Brain microvascular endothelial cell (primary cell): ENCODE data around the gene KCTD7.

Experiments
- DNase-seq: peaks from one replicate; pipeline ENCODE4 v3.0.0-alpha.2; 2020
- H3K27ac ChIP-seq: fragments of 250-450 bp; sonication (Bioruptor Pico); 2 replicates; pipeline ENCODE4 v1.5.1; 2020; ENCODE audit warnings: mild to moderate bottlenecking, moderate library complexity
- H3K27me3 ChIP-seq: fragments of 250-450 bp; sonication (Bioruptor Pico); replicated peaks from 2 replicates; pipeline ENCODE4 v1.5.1; 2020; ENCODE audit warnings: mild to moderate bottlenecking
- H3K36me3 ChIP-seq: fragments of 250-450 bp; sonication (Bioruptor Pico); replicated peaks from 2 replicates; pipeline ENCODE4 v1.5.1; 2020; ENCODE audit warnings: mild to moderate bottlenecking
- H3K4me3 ChIP-seq: 2 replicates; pipeline ENCODE4 v1.5.1; 2011; ENCODE audit warnings: low read depth, mild to moderate bottlenecking, control low read depth, low read length, moderate library complexity
- in situ Hi-C: cut with HindIII; loops from 2 replicates; pipeline ENCODE4 v1.10.0; 2017; ENCODE audit warnings: low sequenced_read_pairs, low pct_ligation_motif_present
- TF ChIP-seq, protein P1 (sequence below): IDR thresholded peaks from 2 replicates; pipeline ENCODE4 v1.5.1; 2011; ENCODE audit warnings: low read depth, mild to moderate bottlenecking, moderate library complexity, low read length, control low read depth, inconsistent platforms; ENCODE audit errors: missing control alignments

KCTD7 gene

DNA sequence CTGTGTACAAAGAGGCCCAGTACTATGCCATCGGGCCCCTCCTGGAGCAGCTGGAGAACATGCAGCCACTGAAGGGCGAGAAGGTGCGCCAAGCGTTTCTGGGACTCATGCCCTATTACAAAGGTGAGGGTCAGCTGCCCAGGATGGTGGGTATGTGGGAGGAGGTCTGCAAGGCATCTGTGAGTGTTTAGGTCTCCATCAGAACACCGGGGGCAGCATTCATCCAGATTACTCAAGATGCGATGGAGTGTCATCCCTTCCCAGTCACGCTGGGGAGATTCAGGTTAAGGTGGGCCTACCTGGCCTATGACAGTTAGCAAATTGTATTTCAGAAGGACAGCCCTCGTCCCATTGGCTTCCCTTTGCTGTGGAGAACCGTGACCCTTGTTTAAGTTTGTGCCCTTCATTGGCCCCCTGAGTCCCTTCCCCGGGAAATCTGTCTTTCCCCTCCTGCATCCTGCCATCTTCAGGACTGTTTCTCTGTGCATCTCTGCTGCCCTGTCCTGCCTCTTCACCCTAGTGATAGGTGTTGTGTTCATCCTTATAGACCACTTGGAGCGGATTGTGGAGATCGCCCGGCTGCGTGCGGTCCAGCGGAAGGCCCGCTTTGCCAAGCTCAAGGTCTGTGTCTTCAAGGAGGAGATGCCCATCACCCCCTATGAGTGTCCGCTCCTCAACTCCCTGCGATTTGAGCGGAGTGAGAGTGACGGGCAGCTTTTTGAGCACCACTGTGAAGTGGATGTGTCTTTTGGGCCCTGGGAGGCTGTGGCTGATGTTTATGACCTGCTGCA, 9.8 kb downstream of the KCTD7 start:
- peaks cover 58% of the 10 kb centered on the region for H3K36me3 ChIP-seq
- TF ChIP-seq, protein P1, sequence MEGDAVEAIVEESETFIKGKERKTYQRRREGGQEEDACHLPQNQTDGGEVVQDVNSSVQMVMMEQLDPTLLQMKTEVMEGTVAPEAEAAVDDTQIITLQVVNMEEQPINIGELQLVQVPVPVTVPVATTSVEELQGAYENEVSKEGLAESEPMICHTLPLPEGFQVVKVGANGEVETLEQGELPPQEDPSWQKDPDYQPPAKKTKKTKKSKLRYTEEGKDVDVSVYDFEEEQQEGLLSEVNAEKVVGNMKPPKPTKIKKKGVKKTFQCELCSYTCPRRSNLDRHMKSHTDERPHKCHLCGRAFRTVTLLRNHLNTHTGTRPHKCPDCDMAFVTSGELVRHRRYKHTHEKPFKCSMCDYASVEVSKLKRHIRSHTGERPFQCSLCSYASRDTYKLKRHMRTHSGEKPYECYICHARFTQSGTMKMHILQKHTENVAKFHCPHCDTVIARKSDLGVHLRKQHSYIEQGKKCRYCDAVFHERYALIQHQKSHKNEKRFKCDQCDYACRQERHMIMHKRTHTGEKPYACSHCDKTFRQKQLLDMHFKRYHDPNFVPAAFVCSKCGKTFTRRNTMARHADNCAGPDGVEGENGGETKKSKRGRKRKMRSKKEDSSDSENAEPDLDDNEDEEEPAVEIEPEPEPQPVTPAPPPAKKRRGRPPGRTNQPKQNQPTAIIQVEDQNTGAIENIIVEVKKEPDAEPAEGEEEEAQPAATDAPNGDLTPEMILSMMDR = no peak
- no peak overlapping the region for H3K4me3 ChIP-seq
- in situ Hi-C loops = no loop called here
- no peak for DNase-seq
- no peaks in the 10 kb centered on the region for H3K27me3 ChIP-seq
- H3K27ac ChIP-seq = no peak overlapping the region

DNA sequence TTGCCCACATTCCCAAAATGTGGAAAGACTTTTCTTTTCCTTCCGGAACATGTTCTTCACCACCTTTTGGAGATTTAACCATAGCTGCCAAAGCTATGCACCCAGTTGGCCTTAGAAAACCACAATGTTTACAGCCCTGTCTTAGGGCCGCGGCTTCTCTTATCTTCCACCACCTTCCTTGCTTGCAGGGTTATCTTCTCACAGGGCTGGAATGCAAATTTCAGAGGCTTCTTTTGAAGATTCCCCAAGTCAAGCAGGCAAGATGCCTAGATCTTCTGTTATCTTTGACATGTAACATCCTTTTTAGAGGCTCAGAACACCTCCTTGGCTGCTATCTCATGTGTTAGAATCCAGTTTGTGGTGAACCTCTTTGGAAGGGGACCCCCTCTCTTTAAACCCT, 11.1 kb downstream of the KCTD7 start:
- no peaks in the 10 kb centered on the region for H3K27me3 ChIP-seq
- H3K36me3 ChIP-seq = peaks cover 65% of the 10 kb centered on the region
- TF ChIP-seq, protein P1 = no peak
- no peak overlapping the region for H3K27ac ChIP-seq
- H3K4me3 ChIP-seq = no peak overlapping the region
- no peak for DNase-seq
- in situ Hi-C loops = no loop called here

DNA sequence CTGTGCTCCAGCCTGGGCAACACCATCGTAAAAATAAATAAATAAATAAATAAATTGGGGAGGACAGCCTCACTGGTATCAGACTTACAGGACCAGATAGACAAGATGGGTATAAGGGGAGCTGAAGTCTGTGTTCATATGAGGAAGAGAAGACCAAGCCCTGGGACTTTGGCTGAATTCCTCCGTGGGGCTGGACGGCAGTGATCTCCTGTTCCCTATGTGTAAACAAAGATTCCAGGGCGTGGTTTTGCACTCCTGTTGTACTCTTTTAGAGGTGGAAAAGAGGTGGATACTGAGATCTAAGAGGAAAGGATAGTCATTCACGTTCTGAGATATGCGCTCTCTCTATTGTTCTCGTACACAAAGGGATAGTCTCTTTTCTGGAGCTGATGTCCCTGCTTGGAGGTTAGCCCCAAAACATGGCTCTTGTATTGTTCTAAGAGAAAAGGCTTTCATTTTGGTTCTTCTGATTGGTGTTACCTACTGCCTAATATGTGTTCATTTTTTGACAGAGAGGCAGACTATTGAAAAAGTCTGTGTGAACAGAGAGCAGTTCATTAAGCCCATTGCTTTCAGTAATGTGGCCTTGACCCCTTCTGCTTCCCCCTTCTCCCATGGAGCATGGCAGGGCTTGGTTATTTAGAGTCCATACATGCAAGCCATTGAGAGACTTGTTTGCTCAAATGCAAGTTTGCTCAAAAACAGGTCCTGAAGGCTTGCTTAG, 12.3 kb downstream of the KCTD7 start:
- Histone ChIP-seq H3K4me3 (no peak overlapping the region), H3K27ac (no peak overlapping the region), H3K27me3 (no peaks in the 10 kb centered on the region), H3K36me3 (peaks cover 69% of the 10 kb centered on the region)
- in situ Hi-C loops = no loop called here
- TF ChIP-seq, protein P1 = no peak
- DNase-seq = no peak

DNA sequence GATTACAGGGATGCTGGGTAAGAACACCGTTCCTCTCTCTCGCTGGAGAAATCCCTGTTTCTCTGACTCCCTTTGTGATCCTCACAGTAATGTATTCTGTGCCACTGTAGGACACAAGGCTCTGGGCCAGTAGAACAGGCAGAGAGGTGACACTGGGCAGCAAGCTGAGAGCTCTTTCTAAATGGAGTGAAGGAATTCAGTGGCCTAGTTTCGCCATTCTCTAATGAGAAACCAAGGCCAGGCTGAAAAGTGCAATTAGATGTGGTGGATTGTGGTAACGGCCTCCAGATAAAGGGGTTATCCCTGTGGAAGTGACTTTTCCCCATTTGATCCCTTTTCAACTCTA, 12.8 kb downstream of the KCTD7 start:
- TF ChIP-seq, protein P1 = no peak
- Histone ChIP-seq H3K36me3 (peaks cover 69% of the 10 kb centered on the region), H3K27ac (no peak overlapping the region), H3K4me3 (no peak overlapping the region), H3K27me3 (no peaks in the 10 kb centered on the region)
- in situ Hi-C loops = no loop called here
- DNase-seq = no peak

DNA sequence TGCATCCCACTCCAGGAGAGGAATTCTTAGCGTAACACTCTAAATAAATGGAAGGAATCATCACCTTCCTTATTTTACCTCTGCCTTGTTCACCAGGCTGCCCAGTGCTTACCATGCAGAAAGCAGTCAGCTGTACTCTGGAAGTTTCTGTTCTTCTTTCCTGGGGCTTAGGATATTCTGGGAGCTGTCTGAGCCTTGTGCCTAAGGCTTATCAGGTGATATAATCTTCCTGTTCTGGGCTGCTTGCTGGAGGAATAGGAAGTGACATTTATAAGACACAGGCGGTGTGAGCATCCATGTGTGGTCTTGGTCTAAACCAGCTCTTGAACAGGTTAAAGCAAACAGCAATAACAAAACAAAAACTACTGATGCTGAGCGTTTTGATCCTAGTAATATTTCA, 13.5 kb downstream of the KCTD7 start:
- in situ Hi-C loops = no loop called here
- no peak for DNase-seq
- Histone ChIP-seq H3K27me3 (no peaks in the 10 kb centered on the region), H3K36me3 (peaks cover 70% of the 10 kb centered on the region), H3K27ac (no peak overlapping the region), H3K4me3 (no peak overlapping the region)
- TF ChIP-seq, protein P1 = no peak
